OCI-LY7 (cell line): ENCODE results near the gene AKAP10. TPM values are rescaled to one million over a fixed set of nuclear protein-coding genes. Genes with fewer than 3 reads are reported as not detected.
"Not testable (repeated sequence)": the region's sequence is repeated elsewhere in the genome, so short reads cannot be mapped to it uniquely, and the experiment has no call there.

Experiments
- BruUV-seq: library from RNA; stranded (reverse); fragments of 400-500 nt; replicated peaks from 2 replicates; lab custom pipeline; 2021; lab: Mats Ljungman, UMichigan
- CTCF ChIA-PET: fragments of 300-600 bp; sonication (Branson Sonifier 250); formaldehyde crosslinking; loops from one replicate; lab custom pipeline; 2022; ENCODE audit warnings: antibody characterized with exemption; ENCODE audit not compliant: unreplicated experiment; lab: Charles Lee
- POLR2A ChIA-PET: fragments of 300-600 bp; sonication (Branson Sonifier 250); formaldehyde crosslinking; loops from one replicate; lab custom pipeline; 2022; ENCODE audit warnings: antibody characterized with exemption; lab: Charles Lee
- DNase-seq: peaks from one replicate; pipeline ENCODE4 v3.0.0-alpha.2; 2015; ENCODE audit warnings: low spot score
- H2AFZ ChIP-seq: fragments of 200-600 bp; sonication (generic), shearing (Covaris generic); 2 replicates; pipeline ENCODE4 v1.6.1; 2014; ENCODE audit warnings: mild to moderate bottlenecking, antibody characterized with exemption, low read length, moderate library complexity
- H3K27ac ChIP-seq: fragments of 200-600 bp; sonication (generic); 2 replicates; pipeline ENCODE4 v1.5.1; 2014; ENCODE audit warnings: mixed run types, low read depth, mild to moderate bottlenecking, moderate library complexity, low read length, inconsistent platforms; ENCODE audit not compliant: poor library complexity, severe bottlenecking
- H3K36me3 ChIP-seq: fragments of 200-600 bp; sonication (generic); 2 replicates; pipeline ENCODE4 v1.6.1; 2014; ENCODE audit warnings: mild to moderate bottlenecking, antibody characterized with exemption, low read length, moderate library complexity, mixed read lengths; ENCODE audit not compliant: insufficient read depth
- H3K4me1 ChIP-seq: fragments of 200-600 bp; sonication (generic); 2 replicates; pipeline ENCODE4 v1.5.1; 2014; ENCODE audit warnings: mild to moderate bottlenecking, low read length; ENCODE audit not compliant: insufficient read depth, poor library complexity, severe bottlenecking
- H3K4me2 ChIP-seq: fragments of 200-600 bp; sonication (generic); 2 replicates; pipeline ENCODE4 v1.6.1; 2014; ENCODE audit warnings: mild to moderate bottlenecking, low read length
- H3K4me3 ChIP-seq: fragments of 200-600 bp; sonication (generic); 2 replicates; pipeline ENCODE4 v1.5.1; 2014; ENCODE audit warnings: mild to moderate bottlenecking, low read depth, low read length; ENCODE audit not compliant: poor library complexity, severe bottlenecking
- H3K79me2 ChIP-seq: fragments of 200-600 bp; sonication (generic); 2 replicates; pipeline ENCODE4 v1.6.1; 2016; ENCODE audit warnings: low read depth, mild to moderate bottlenecking, low read length, moderate library complexity, mixed read lengths; ENCODE audit not compliant: insufficient read depth
- H3K9me2 ChIP-seq: fragments of 200-600 bp; sonication (generic); 2 replicates; pipeline ENCODE4 v1.6.1; 2016; ENCODE audit warnings: mild to moderate bottlenecking, low read length, mixed read lengths; ENCODE audit not compliant: insufficient read depth
- H3K9me3 ChIP-seq: fragments of 200-600 bp; sonication (generic); 2 replicates; pipeline ENCODE4 v1.6.1; 2014; ENCODE audit warnings: mild to moderate bottlenecking, mixed run types, low read length, mixed read lengths
- H4K20me1 ChIP-seq: fragments of 200-600 bp; sonication (generic); 2 replicates; pipeline ENCODE4 v1.6.1; 2014; ENCODE audit warnings: mild to moderate bottlenecking, antibody characterized with exemption, low read length, moderate library complexity, mixed read lengths; ENCODE audit not compliant: insufficient read depth
- EZH2phosphoT487 ChIP-seq: fragments of 200-600 bp; sonication (generic); IDR thresholded peaks from 2 replicates; pipeline ENCODE4 v1.6.1; 2018; ENCODE audit warnings: low read depth, borderline replicate concordance, mild to moderate bottlenecking, mixed run types, antibody characterized with exemption, low read length, moderate library complexity, mixed read lengths
- intact Hi-C: fragments of 100-400 bp; cut with micrococcal nuclease; formaldehyde crosslinking; loops from one replicate; pipeline ENCODE4 v1.10.0; 2022; ENCODE audit not compliant: unreplicated experiment
- total RNA-seq, 2 experiments: library from RNA; depleted of rRNA in 1 of 2; stranded (reverse); fragments of >200 nt in 1 of 2; shearing (Covaris generic) in 1 of 2; gene quantifications; 2 replicates each; pipeline ENCODE4 v1.2.3, GENCODE V29; 2014 to 2022
- TF ChIP-seq, protein P1 (sequence below): fragments of 200-600 bp; sonication (generic); conservative IDR thresholded peaks from 2 replicates; pipeline ENCODE4 v1.5.1; 2014; ENCODE audit warnings: mild to moderate bottlenecking, antibody characterized with exemption, low read length, moderate library complexity, mixed read lengths

AKAP10 gene
- total RNA-seq, 2 experiments from 2014 or later = 20.5 to 35.7 TPM

DNA sequence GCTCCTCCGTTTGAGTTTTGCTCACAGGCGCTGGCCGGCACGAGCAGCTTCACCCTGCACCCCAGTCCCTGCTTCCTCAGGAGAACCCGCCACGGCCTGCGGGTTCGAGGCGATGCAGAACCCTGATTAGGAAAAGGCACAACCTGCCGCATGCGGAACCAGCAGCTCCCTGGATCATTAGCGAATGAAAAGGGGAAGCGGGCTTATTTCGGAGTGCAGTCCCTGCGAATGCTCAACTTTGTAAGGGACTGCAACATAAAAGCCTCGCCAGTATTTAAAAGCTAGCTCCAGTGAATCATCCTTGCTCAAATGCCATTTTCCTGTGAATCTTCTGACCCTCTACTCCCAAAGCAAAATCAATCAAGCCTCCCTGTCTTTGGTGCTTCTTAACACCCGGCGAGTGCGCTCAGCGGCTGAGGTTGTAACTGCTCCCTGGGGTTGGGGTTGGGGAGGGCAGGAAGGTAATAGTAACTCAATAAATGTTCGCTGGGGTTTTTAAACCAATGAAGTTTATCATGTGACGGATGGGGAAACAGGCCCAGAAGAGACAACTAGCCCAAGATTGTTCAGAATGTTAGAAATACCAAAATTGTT lies 678 bp upstream of the AKAP10 start:
- peaks cover 45% of the 10 kb centered on the region for H3K79me2 ChIP-seq
- peak overlapping the region; percentile 85 for H3K27ac ChIP-seq
- POLR2A ChIA-PET = no interaction called here
- TF ChIP-seq, protein P1, sequence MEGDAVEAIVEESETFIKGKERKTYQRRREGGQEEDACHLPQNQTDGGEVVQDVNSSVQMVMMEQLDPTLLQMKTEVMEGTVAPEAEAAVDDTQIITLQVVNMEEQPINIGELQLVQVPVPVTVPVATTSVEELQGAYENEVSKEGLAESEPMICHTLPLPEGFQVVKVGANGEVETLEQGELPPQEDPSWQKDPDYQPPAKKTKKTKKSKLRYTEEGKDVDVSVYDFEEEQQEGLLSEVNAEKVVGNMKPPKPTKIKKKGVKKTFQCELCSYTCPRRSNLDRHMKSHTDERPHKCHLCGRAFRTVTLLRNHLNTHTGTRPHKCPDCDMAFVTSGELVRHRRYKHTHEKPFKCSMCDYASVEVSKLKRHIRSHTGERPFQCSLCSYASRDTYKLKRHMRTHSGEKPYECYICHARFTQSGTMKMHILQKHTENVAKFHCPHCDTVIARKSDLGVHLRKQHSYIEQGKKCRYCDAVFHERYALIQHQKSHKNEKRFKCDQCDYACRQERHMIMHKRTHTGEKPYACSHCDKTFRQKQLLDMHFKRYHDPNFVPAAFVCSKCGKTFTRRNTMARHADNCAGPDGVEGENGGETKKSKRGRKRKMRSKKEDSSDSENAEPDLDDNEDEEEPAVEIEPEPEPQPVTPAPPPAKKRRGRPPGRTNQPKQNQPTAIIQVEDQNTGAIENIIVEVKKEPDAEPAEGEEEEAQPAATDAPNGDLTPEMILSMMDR = peak; percentile 33
- TF ChIP-seq EZH2phosphoT487 = no peak
- peak overlapping the region; percentile 97 for H3K4me3 ChIP-seq
- TSS peak; percentile 88 for BruUV-seq
- peak overlapping the region; percentile 77 for H2AFZ ChIP-seq
- H3K36me3 ChIP-seq = peaks cover 29% of the 10 kb centered on the region
- no peaks in the 10 kb centered on the region for H3K9me2 ChIP-seq
- no peaks in the 10 kb centered on the region for H4K20me1 ChIP-seq
- H3K4me1 ChIP-seq = peaks cover 31% of the 10 kb centered on the region
- CTCF ChIA-PET = no interaction called here
- peak overlapping the region; percentile 82 for H3K4me2 ChIP-seq
- DNase-seq = no peak
- H3K9me3 ChIP-seq = peaks cover 11% of the 10 kb centered on the region; the same call in 1 of the 2 replicates
- intact Hi-C loops = no loop called here

GRCh38 chr17:19975601-19976000 lies 2.0 kb downstream of the AKAP10 start:
- Histone ChIP-seq H3K4me1 (peaks cover 31% of the 10 kb centered on the region), H2AFZ (no peak overlapping the region), H3K9me2 (no peaks in the 10 kb centered on the region), H3K4me2 (peak overlapping the region; percentile 82), H3K27ac (no peak overlapping the region), H3K79me2 (peaks cover 72% of the 10 kb centered on the region), H3K4me3 (peak overlapping the region; percentile 97), H4K20me1 (no peaks in the 10 kb centered on the region), H3K9me3 (peaks cover 11% of the 10 kb centered on the region; the same call in 1 of the 2 replicates), H3K36me3 (peaks cover 56% of the 10 kb centered on the region)
- intact Hi-C loops = no loop called here
- CTCF ChIA-PET = no interaction called here
- POLR2A ChIA-PET = interaction anchor here (1.1 kb wide), 1 partner anchor 10 kb away, joined by 5 read pairs; no protein-coding TSS in a partner anchor
- TF ChIP-seq, protein P1 = no peak
- TF ChIP-seq EZH2phosphoT487 = no peak
- no peak for DNase-seq
- BruUV-seq = TSS peak; percentile 52

DNA sequence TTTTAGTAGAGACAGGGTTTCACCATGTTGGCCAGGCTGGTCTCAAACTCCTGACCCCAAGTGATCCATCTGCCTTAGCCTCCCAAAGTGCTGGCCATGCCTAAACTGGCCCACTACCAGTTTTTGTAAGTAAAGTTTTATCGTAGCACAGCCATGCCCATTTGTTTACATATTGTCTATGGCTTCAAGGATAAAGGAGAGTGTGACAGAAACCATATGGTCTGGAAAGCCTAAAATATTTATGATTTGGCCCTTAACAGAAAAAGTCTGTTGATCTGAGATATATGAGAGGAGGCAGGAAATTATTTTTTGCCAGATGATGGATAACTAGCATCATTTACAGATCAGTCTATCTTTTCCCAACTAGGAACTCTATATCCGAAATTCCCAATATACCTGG lies 4.5 kb downstream of the AKAP10 start:
- Histone ChIP-seq H3K9me3 (0 out of 2 replicates have a peak, but pooled peaks cover 5% of the 10 kb centered on the region), H4K20me1 (0 out of 2 replicates have a peak, but pooled peaks cover 7% of the 10 kb centered on the region), H3K79me2 (peaks cover 90% of the 10 kb centered on the region), H3K4me3 (no peak overlapping the region), H3K4me2 (no peak overlapping the region), H3K36me3 (peaks cover 80% of the 10 kb centered on the region), H3K9me2 (no peaks in the 10 kb centered on the region), H3K27ac (no peak overlapping the region), H3K4me1 (peaks cover 18% of the 10 kb centered on the region), H2AFZ (no peak overlapping the region)
- no peak for TF ChIP-seq EZH2phosphoT487
- TF ChIP-seq, protein P1 = no peak
- ChIA-PET POLR2A (no interaction called here), CTCF (no interaction called here)
- no peak for DNase-seq
- BruUV-seq = no TSS peak
- intact Hi-C loops = no loop called here

DNA sequence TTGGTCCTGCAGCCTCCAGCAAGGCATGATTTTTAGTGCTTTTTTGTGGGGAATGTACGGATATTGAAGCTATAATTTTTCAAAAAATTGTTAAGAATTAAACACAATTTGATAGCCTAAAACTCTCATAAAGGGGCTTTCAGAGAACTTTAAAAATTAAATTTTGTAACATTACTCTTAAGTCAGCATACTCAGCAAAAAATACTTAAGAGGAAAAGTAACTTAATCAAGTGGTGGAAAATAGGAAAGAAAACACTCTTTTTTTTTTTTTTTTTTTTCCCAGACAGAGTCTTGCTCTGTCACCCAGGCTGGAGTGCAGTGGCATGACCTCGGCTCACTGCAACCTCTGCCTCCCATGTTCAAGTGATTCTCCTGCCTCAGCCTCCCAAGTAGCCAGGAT lies 14.7 kb downstream of the AKAP10 start:
- H2AFZ ChIP-seq, H3K4me2 ChIP-seq, CTCF ChIA-PET, H3K27ac ChIP-seq, H3K4me3 ChIP-seq, H3K9me3 ChIP-seq, BruUV-seq, H3K4me1 ChIP-seq, DNase-seq, H3K9me2 ChIP-seq, intact Hi-C loops: not testable (repeated sequence)
- POLR2A ChIA-PET = interaction anchor here (0.7 to 0.9 kb wide), 4 partner anchors 18 to 89 kb away, joined by 4 to 7 read pairs (median 4); no protein-coding TSS in a partner anchor
- H3K36me3 ChIP-seq = peaks cover 97% of the 10 kb centered on the region
- peaks cover 14% of the 10 kb centered on the region for H4K20me1 ChIP-seq
- peaks cover 50% of the 10 kb centered on the region; the same call in 1 of the 2 replicates for H3K79me2 ChIP-seq
